Measurements from ENCODE around the gene PPIF. TPM values are rescaled to one million over a fixed set of nuclear protein-coding genes. Genes with fewer than 3 reads are reported as not detected.

Gene PPIF
- total RNA-seq, 2 experiments from 2014 or later: 55.7 to 121 TPM

DNA sequence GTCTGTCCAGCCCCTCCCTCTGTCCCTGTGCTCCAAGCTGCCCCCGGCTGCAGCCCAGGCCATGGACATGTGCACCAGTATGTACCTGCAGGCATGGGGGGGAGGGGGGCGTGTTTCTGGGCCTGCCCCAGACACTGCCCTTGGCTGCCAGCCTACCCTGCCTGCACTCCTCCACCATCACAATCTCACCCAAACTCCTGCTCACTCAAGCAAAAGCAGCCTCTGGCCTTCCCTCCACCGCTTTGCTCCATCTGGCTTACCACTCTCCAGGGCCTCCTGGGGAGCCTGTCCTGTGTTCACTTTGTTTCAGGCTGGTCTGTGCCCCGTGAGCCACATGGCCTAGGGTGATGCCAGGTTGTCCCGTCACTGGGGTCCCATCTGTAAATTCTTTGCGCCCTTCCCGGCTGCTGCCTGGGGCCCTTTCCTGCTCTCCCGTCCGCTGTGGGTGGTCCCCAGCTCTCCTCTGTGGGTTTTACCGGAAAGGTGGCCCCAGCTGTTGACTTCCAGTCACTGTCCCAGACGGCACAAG is 33.3 kb upstream of the PPIF start:
- Histone ChIP-seq H3K9me3 (ENCODE audit: low read length) (no peaks in the 10 kb centered on the region), H3K79me2 (ENCODE audit: insufficient read depth, low read depth, low read length) (no peaks in the 10 kb centered on the region), H4K20me1 (ENCODE audit: insufficient read depth, low read length) (no peaks in the 10 kb centered on the region), H3K36me3 (ENCODE audit: insufficient read depth, low read length) (peaks cover 34% of the 10 kb centered on the region; the same call in 1 of the 2 replicates), H2AFZ (ENCODE audit: low read length) (no peak overlapping the region), H3K4me2 (ENCODE audit: low read length) (no peak overlapping the region), H3K9me2 (ENCODE audit: insufficient read depth, low read length) (no peaks in the 10 kb centered on the region), H3K4me1 (ENCODE audit: insufficient read depth, low read length, poor library complexity, severe bottlenecking) (peaks cover 28% of the 10 kb centered on the region), H3K4me3 (ENCODE audit: low read depth, low read length, poor library complexity, severe bottlenecking) (no peak overlapping the region), H3K27ac (ENCODE audit: low read depth, low read length, poor library complexity, severe bottlenecking) (no peak overlapping the region)
- TF ChIP-seq, protein P1, sequence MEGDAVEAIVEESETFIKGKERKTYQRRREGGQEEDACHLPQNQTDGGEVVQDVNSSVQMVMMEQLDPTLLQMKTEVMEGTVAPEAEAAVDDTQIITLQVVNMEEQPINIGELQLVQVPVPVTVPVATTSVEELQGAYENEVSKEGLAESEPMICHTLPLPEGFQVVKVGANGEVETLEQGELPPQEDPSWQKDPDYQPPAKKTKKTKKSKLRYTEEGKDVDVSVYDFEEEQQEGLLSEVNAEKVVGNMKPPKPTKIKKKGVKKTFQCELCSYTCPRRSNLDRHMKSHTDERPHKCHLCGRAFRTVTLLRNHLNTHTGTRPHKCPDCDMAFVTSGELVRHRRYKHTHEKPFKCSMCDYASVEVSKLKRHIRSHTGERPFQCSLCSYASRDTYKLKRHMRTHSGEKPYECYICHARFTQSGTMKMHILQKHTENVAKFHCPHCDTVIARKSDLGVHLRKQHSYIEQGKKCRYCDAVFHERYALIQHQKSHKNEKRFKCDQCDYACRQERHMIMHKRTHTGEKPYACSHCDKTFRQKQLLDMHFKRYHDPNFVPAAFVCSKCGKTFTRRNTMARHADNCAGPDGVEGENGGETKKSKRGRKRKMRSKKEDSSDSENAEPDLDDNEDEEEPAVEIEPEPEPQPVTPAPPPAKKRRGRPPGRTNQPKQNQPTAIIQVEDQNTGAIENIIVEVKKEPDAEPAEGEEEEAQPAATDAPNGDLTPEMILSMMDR (conservative IDR thresholded peaks at IDR 0.05; ENCODE audit: low read length): no peak
- TF ChIP-seq EZH2phosphoT487 (IDR thresholded peaks at IDR 0.05; ENCODE audit: borderline replicate concordance, low read depth, low read length): no peak
- DNase-seq (ENCODE audit: low spot score): no peak
- intact Hi-C loops (cut with micrococcal nuclease; ENCODE audit: unreplicated experiment): no loop called here
- BruUV-seq (replicated peaks): no TSS peak
- POLR2A ChIA-PET: no interaction called here
- CTCF ChIA-PET (ENCODE audit: unreplicated experiment): no interaction called here

DNA sequence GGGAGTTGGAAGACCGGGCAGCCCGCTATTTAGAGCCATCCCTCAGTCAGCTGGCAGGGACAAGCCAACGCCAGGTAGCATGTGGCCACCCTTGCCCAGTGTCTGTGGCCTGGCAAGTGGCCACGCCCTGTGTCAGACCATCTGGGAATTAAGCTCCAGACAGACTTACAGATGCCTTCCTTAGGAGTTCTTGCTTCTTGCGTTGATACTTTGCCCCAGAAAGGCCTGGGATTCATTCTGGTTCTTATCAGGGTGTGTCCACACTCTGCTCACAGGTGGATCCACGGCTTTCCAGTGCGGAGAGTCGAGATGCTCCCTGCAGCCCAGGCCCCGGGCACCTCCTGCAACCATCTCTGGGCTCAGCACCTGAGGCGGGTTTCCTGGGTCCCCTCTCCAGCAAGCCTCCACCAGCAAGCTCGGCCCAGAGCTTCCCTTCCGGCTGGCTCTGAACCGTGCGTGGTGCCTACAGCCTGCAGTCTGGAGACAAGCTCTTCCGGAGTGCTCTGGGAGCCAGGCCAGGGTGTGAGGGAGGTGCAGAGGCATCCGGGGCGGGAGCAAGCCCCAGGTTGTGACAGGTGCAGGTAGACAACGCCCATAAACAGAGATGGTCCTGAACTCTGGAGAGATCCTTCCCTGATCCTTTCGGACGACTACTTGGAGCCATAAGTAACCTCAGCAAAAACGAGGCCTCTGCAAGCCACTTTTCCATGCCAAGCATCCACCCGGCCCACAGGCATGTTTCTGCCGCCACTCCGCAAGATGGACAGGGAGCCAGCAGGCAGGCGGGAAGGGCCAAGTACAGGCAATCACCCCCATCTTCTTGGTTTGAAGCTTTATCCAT is 32.3 kb upstream of the PPIF start:
- Histone ChIP-seq H2AFZ (ENCODE audit: low read length) (no peak overlapping the region), H3K36me3 (ENCODE audit: insufficient read depth, low read length) (peaks cover 28% of the 10 kb centered on the region; the same call in 1 of the 2 replicates), H3K9me3 (ENCODE audit: low read length) (no peaks in the 10 kb centered on the region), H4K20me1 (ENCODE audit: insufficient read depth, low read length) (no peaks in the 10 kb centered on the region), H3K79me2 (ENCODE audit: insufficient read depth, low read depth, low read length) (no peaks in the 10 kb centered on the region), H3K4me3 (ENCODE audit: low read depth, low read length, poor library complexity, severe bottlenecking) (no peak overlapping the region), H3K4me2 (ENCODE audit: low read length) (no peak overlapping the region), H3K4me1 (ENCODE audit: insufficient read depth, low read length, poor library complexity, severe bottlenecking) (peaks cover 28% of the 10 kb centered on the region), H3K27ac (ENCODE audit: low read depth, low read length, poor library complexity, severe bottlenecking) (no peak overlapping the region), H3K9me2 (ENCODE audit: insufficient read depth, low read length) (no peaks in the 10 kb centered on the region)
- intact Hi-C loops (cut with micrococcal nuclease; ENCODE audit: unreplicated experiment): no loop called here
- POLR2A ChIA-PET: interaction anchor here (0.6 to 0.7 kb wide), 2 partner anchors 14 to 241 kb away, joined by 3 to 4 read pairs; no protein-coding TSS in a partner anchor
- CTCF ChIA-PET (ENCODE audit: unreplicated experiment): interaction anchor here (0.6 kb wide), 1 partner anchor 86 kb away, joined by 3 read pairs; no protein-coding TSS in a partner anchor
- no peak for DNase-seq (ENCODE audit: low spot score)
- TF ChIP-seq, protein P1 (conservative IDR thresholded peaks at IDR 0.05; ENCODE audit: low read length): no peak
- TF ChIP-seq EZH2phosphoT487 (IDR thresholded peaks at IDR 0.05; ENCODE audit: borderline replicate concordance, low read depth, low read length): no peak
- no TSS peak for BruUV-seq (replicated peaks)

DNA sequence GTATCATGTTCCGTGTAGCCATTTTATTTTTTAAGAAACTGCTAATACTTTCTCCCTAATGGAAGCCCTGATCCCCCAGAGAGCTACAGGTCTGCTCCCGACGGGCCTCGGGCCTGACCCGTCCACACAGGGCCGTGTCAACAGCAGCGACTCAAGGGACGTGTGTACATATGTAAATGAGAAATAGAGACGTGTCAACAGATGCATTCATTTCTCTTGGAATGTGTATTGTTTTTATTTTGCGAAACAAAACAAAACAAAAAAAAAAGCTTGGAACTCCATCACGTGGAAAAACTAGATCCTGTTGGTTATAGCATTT is 31.7 kb upstream of the PPIF start:
- no peaks in the 10 kb centered on the region for H4K20me1 ChIP-seq (ENCODE audit: insufficient read depth, low read length)
- no peak for TF ChIP-seq EZH2phosphoT487 (IDR thresholded peaks at IDR 0.05; ENCODE audit: borderline replicate concordance, low read depth, low read length)
- TF ChIP-seq, protein P1 (conservative IDR thresholded peaks at IDR 0.05; ENCODE audit: low read length): no peak
- H3K27ac ChIP-seq (ENCODE audit: low read depth, low read length, poor library complexity, severe bottlenecking): no peak overlapping the region
- H2AFZ ChIP-seq (ENCODE audit: low read length): no peak overlapping the region
- peaks cover 25% of the 10 kb centered on the region; the same call in 1 of the 2 replicates for H3K36me3 ChIP-seq (ENCODE audit: insufficient read depth, low read length)
- H3K4me2 ChIP-seq (ENCODE audit: low read length): no peak overlapping the region
- ChIA-PET POLR2A (interaction anchor here (0.6 kb wide), 1 partner anchor 14 kb away, joined by 4 read pairs; no protein-coding TSS in a partner anchor), CTCF (ENCODE audit: unreplicated experiment) (interaction anchor here (0.6 kb wide), 1 partner anchor 87 kb away, joined by 3 read pairs; no protein-coding TSS in a partner anchor)
- no peak overlapping the region for H3K4me3 ChIP-seq (ENCODE audit: low read depth, low read length, poor library complexity, severe bottlenecking)
- intact Hi-C loops (cut with micrococcal nuclease; ENCODE audit: unreplicated experiment): no loop called here
- DNase-seq (ENCODE audit: low spot score): no peak
- H3K4me1 ChIP-seq (ENCODE audit: insufficient read depth, low read length, poor library complexity, severe bottlenecking): peaks cover 28% of the 10 kb centered on the region
- no peaks in the 10 kb centered on the region for H3K9me3 ChIP-seq (ENCODE audit: low read length)
- no peaks in the 10 kb centered on the region for H3K79me2 ChIP-seq (ENCODE audit: insufficient read depth, low read depth, low read length)
- BruUV-seq (replicated peaks): no TSS peak
- no peaks in the 10 kb centered on the region for H3K9me2 ChIP-seq (ENCODE audit: insufficient read depth, low read length)
